Activated CD4-positive, CD25-positive, alpha-beta regulatory T cell (primary cell): ENCODE data around the gene INTS6.

Source experiments
- DNase-seq, 4 experiments: peaks; one replicate each; lab custom pipeline; 2025; lab: John Stamatoyannopoulos, UW

Gene INTS6

DNA sequence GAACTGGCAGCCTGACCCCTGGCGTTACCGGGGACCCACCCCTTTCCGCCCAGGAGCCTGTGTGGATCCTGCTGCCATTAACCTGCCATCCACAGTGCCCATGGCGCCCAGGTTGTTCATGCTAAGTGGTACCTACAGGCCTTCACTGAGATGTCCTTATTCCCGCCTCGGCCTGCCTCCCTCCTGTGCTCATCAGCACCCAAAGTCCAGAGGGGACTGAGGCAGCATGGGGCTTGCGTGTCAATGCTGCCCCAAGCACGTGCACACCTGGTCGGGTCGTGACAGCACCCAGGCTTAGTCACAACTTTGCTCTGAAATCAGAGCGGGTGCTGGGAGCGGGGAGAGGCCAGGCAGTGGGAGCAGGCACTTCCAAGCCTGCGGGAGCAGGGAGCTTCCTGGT, 3.7 kb upstream of the INTS6 start:
- DNase-seq, result no peak

GRCh38 chr13:51455532-51455931, 2.7 kb upstream of the INTS6 start:
- DNase-seq, result no peak

GRCh38 chr13:51453959-51454703, 1.3 kb upstream of the INTS6 start:
- peak in 1 of 4 experiments; percentile 28 for DNase-seq

DNA sequence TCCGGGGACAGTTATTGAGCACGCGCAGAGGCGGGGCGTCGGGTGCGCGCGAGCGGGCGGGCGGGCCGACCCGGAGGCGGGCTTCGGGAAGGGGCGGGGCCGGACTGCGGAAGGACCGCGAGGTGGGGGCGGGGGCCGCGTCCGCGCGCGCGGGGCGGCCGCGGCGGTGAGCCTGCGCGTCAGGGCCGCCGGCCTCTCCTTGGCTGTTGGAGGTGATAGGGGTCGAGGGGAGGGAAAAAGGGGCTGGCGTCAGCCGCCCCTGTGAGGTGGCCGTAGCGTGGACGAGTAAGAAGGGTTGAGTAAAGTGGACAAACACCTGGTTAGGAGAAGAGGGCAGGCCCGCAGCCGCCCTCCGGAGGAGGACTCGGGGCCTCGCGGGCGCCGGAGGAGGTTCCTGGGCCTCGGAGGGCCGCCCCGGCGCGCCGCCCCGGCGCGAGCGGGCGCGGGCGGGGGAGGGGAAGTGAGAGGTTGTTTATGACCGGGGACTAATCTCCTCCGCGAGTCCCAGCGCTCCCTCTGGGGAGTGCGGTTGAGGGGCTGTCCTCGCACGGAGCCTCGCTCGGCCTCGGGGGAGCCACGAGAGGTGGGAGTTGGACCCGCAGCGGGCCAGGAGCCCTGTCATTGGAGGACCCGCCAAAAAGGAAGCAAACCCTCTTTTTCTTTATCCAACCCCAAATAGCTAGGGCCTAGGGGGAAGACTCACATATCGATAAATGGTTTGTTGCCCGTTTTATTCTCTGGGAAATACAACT, 547 bp upstream of the INTS6 start:
- peak; percentile 61 to 76 (median 70) for DNase-seq

- peak; percentile 44 to 70 (median 64) for DNase-seq
Observed at GRCh38 chr13:51451467-51452360, 1.1 kb downstream of the INTS6 start.

DNA sequence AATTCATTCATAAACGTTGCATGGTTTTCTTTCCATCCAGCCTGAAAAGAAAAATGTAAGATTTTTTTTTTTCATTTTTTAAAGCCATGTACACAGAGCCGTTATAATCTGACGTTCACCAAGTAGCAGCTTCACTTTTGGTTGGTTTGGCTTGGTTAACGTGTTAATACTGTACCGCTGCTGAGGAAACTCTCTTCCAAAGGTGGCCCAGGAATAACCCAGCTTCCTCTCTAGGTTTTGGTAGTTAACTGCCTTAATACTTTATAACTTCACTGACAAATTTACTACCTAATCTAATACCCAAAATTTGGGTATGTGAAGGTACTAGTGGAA, 1.7 kb downstream of the INTS6 start:
- DNase-seq, result no peak

GRCh38 chr13:51449018-51449417, 3.8 kb downstream of the INTS6 start:
- DNase-seq, result no peak

DNA sequence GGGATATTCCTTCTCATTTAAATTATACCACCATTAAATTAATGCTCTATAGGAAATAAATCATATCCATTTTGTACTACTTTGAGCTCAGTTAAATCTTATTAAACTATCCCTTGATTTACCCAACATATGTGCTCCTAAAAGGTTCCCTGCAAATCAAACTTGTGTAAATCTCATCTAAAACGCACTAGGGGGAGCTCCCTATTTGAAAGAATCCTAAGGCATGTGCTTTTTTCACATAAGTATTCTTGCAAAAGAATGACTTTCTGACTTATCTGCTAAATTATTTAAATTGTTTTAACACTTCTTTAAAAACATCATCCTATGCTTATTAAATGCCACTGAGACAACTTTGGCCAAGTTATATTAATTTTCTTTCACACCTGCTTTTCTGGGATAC, 7.9 kb downstream of the INTS6 start:
- no peak for DNase-seq

- no peak for DNase-seq
Observed at GRCh38 chr13:51440381-51440780, 12.5 kb downstream of the INTS6 start.

DNA sequence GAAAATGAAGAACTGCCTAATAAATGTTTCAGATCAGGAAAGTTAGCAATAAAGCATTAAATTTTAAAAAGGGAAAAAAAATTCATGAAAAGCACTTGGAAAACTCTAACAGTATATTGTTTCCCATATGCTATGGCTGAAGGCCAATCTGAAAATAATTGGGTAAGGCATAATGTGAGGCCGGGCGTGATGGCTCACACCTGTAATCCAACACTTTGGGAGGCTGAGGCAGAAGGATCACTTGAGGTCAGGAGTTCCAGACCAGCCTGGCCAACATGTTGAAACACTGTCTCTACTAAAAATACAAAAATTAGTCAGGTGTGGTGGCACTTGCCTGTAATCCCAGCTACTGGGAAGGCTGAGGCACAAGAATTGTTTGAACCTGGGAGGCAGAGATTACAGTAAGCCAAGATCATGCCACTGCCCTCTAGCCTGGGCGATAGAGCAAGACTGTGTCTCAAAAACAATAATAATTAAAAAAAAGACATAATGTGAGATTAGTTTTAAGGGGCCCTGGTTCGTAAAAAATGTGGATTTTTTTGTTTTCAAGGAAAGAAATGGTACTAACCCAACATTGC, 15.2 kb downstream of the INTS6 start:
- DNase-seq, result no peak

DNA sequence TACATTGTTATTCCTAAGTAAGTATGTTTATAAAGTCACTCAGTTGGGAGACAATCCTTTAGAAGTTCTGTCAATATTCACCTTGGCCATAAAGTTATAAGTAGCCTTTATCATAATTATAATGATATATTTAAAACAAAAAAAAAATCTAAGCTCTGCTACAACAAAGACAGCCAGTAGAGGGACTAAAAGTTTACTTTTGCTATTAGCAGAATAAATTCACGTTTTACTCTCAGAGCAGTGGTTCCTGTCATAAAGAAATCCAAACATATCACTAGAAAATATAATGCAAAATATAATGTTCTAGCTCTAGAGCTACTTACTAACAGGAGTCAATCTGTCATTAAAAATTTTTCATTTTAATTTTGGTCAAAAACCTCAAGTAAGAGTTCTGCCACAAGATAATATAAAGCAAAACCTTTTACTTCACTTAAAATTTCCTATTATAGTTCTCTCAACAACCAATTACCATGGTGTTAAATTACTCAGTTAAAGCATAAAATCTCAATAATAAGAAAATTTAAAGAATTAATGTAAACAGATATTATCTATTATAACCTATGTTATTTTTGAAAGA, 17.7 kb downstream of the INTS6 start:
- no peak for DNase-seq

DNA sequence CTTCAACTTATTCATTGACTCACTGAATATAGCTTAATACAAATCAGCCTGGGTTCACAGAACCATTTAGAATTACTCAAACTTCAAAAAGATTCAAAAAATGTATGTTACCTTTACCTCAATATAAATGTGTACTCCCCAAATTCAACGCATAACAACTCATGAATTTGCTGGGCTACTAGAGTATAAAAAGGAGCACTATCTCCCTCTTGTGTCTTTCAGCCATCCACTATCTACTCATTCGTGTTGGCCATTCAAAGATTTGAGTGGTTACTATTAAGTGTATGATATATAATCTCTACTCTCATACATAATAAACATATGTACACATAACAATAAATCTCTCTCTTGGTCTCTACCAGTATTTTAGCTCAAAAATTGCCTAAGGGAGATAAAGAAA, 20.3 kb downstream of the INTS6 start:
- DNase-seq, result no peak

- DNase-seq, result no peak
Observed at GRCh38 chr13:51426982-51427381, 25.9 kb downstream of the INTS6 start.

- no peak for DNase-seq
Observed at GRCh38 chr13:51425410-51426042, 27.3 kb downstream of the INTS6 start.

GRCh38 chr13:51423766-51424165, 29.1 kb downstream of the INTS6 start:
- no peak for DNase-seq

- DNase-seq, result no peak
Observed at GRCh38 chr13:51422484-51422883, 30.4 kb downstream of the INTS6 start.

DNA sequence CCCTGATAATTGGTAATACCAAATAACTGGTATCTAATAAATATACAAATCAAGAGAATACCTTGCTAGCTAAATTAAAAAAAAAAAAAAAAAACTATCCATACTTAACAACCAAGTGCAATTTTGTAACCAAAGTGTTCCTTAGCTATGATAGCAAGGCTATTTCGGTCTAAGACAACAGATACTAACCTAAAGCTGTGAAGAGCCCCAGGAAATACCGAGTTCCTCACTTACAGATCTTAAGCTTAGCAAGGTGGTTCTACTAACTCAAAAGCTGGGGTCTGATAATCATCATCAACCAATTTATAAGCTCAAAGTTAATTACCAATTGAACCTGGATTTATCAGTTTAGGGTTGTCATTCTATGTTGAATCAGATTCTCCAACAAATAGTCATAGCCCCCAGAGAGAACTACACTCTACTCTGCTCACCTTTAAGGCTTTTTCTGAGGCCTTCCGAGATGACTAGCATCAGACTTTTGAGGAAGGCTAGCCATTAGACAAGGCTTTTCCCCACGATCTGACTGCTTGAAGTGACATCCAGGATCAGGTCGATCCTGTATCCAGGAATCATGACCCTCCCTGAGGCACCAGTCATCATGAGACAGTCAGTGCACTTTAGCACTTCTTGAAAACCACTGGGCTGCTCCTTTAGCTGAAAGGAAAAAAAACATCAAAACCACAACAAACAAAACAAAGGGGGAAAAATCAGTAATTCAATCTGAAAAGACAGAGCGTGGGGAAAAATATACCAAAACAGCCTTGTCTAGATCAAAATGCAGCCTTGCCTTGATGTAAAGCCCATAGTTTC, 31.9 kb downstream of the INTS6 start:
- no peak for DNase-seq

- DNase-seq, result no peak
Observed at GRCh38 chr13:51419001-51419636, 33.7 kb downstream of the INTS6 start.

DNA sequence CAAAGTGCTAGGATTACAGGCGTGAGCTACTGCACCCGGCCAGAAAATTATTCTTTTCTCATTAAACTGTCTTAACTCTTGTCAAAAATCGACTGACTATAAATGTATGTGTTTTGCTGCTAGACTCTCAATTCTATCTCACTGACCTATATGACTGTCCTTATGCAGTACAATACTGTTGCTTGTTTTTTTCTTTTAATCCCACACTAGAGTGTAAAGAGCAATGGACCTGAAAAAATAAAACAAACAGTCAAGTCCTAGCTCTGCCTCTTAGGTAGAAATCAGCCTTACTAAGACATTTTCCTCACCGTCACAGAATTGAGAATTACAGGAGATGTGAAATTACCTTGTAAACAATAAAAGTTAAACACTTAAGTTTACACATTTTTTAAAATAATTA, 35.1 kb downstream of the INTS6 start:
- DNase-seq, result no peak

- DNase-seq, result no peak
Observed at GRCh38 chr13:51416107-51416506, 36.7 kb downstream of the INTS6 start.
